Measurements from ENCODE around the gene CLSTN1.

GRCh38 chr1:9721606-9722377 is 102.0 kb downstream of the CLSTN1 start:
- TF ChIP-seq CREB5 (CRISPR knock-in tag; IDR thresholded peaks at IDR 0.05; ENCODE audit: low read depth) (no peak), PPARA (CRISPR knock-in tag; IDR thresholded peaks at IDR 0.05; ENCODE audit: borderline replicate concordance) (no peak), PATZ1 (CRISPR knock-in tag; IDR thresholded peaks at IDR 0.05; ENCODE audit: borderline replicate concordance) (no peak), CSDC2 (CRISPR knock-in tag; IDR thresholded peaks at IDR 0.05) (no peak), ESRRG (CRISPR knock-in tag; IDR thresholded peaks at IDR 0.05) (no peak), ISL1 (CRISPR knock-in tag; IDR thresholded peaks at IDR 0.05) (no peak), ARNTL (CRISPR knock-in tag; IDR thresholded peaks at IDR 0.05; ENCODE audit: borderline replicate concordance, low read depth) (no peak), CSRNP3 (CRISPR knock-in tag; IDR thresholded peaks at IDR 0.05) (no peak), ZNF565 (CRISPR knock-in tag; conservative IDR thresholded peaks at IDR 0.05; ENCODE audit: low read depth) (no peak), ZNF70 (CRISPR knock-in tag; IDR thresholded peaks at IDR 0.05) (no peak), ZC3H10 (CRISPR knock-in tag; IDR thresholded peaks at IDR 0.05) (no peak), ZFP3 (CRISPR knock-in tag; IDR thresholded peaks at IDR 0.05) (no peak), SNAI2 (CRISPR knock-in tag; IDR thresholded peaks at IDR 0.05) (no peak), RARB (CRISPR knock-in tag; IDR thresholded peaks at IDR 0.05) (no peak)
